DOHH2 (cell line): ENCODE measurements around the gene CYTH1.

Source experiments
- EZH2phosphoT487 ChIP-seq: fragments of 200-600 bp; sonication (generic); IDR thresholded peaks from 2 replicates; pipeline ENCODE4 v1.6.1; 2017; ENCODE audit warnings: borderline replicate concordance, mild to moderate bottlenecking, antibody characterized with exemption, low read length, moderate library complexity, mixed read lengths
- TF ChIP-seq, protein P1 (sequence below): fragments of 200-600 bp; sonication (generic); IDR thresholded peaks from one replicate; pipeline ENCODE4 v1.5.1; 2014; ENCODE audit warnings: antibody characterized with exemption, mild to moderate bottlenecking, low read depth, low read length; ENCODE audit not compliant: poor library complexity, severe bottlenecking

- TF ChIP-seq, protein P1, sequence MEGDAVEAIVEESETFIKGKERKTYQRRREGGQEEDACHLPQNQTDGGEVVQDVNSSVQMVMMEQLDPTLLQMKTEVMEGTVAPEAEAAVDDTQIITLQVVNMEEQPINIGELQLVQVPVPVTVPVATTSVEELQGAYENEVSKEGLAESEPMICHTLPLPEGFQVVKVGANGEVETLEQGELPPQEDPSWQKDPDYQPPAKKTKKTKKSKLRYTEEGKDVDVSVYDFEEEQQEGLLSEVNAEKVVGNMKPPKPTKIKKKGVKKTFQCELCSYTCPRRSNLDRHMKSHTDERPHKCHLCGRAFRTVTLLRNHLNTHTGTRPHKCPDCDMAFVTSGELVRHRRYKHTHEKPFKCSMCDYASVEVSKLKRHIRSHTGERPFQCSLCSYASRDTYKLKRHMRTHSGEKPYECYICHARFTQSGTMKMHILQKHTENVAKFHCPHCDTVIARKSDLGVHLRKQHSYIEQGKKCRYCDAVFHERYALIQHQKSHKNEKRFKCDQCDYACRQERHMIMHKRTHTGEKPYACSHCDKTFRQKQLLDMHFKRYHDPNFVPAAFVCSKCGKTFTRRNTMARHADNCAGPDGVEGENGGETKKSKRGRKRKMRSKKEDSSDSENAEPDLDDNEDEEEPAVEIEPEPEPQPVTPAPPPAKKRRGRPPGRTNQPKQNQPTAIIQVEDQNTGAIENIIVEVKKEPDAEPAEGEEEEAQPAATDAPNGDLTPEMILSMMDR: peak; percentile 27
- no peak for TF ChIP-seq EZH2phosphoT487
These were observed 54.4 kb downstream of the CYTH1 start for GRCh38 chr17:78727476-78728229.
